ENCODE data around the gene GLOD4.

GRCh38 chr17:742147-742793 is 39.8 kb downstream of the GLOD4 start:
- TF ChIP-seq, protein P1, sequence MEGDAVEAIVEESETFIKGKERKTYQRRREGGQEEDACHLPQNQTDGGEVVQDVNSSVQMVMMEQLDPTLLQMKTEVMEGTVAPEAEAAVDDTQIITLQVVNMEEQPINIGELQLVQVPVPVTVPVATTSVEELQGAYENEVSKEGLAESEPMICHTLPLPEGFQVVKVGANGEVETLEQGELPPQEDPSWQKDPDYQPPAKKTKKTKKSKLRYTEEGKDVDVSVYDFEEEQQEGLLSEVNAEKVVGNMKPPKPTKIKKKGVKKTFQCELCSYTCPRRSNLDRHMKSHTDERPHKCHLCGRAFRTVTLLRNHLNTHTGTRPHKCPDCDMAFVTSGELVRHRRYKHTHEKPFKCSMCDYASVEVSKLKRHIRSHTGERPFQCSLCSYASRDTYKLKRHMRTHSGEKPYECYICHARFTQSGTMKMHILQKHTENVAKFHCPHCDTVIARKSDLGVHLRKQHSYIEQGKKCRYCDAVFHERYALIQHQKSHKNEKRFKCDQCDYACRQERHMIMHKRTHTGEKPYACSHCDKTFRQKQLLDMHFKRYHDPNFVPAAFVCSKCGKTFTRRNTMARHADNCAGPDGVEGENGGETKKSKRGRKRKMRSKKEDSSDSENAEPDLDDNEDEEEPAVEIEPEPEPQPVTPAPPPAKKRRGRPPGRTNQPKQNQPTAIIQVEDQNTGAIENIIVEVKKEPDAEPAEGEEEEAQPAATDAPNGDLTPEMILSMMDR (IDR thresholded peaks at IDR 0.05; ENCODE audit: low read length) = no peak
- no peak for TF ChIP-seq EZH2 (IDR thresholded peaks at IDR 0.05; ENCODE audit: borderline replicate concordance, low read length)

All from OCI-LY1 (cell line).